Measurements from ENCODE around the gene RNH1. TPM values are rescaled to one million over a fixed set of nuclear protein-coding genes. Genes with fewer than 3 reads are reported as not detected.

Gene RNH1
- polyA plus RNA-seq, 1 of the 3 experiments (the other 2 are of a cell fraction), result 147 TPM

DNA sequence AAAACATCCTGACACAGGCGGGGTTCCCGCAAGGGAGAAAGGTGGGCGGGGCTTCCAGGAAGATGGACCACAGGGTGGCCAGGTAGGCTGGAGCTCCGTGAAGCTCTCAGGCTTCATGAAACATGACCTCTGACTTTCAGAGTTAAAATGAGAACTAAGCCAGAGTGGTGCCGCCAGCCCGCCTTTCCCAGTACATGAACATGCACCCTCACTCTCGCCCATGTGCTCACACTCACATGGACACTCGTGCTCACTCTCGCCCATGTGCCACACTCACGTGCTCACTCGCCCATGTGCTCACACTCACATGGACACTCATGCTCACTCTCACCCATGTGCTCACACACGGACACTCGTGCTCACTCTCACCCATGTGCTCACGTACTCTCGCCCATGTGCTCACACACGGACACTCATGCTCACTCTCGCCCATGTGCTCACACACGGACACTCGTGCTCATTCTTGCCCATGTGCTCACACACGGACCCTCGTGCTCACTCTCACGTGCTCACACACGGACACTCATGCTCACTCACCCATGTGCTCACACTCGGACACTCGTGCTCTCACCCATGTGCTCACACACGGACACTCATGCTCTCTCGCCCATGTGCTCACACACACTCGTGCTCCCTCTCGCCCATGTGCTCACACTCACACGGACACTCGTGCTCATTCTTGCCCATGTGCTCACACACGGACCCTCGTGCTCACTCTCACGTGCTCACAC is 10.0 kb downstream of the RNH1 start:
- no peaks in the 10 kb centered on the region for H3K27me3 ChIP-seq (ENCODE audit: insufficient read depth)
- peaks cover 16 to 72% of the 10 kb centered on the region in 2 experiments for H3K36me3 ChIP-seq (replicated peaks in 1 of 2; ENCODE audit: control insufficient read depth in 1 of 2, insufficient read depth in 2 of 2, low read length in 1 of 2)
- H3K4me1 ChIP-seq (ENCODE audit: control insufficient read depth in 1 of 2, insufficient read depth in 2 of 2, low read depth in 1 of 2, low read length in 1 of 2), result no peaks in the 10 kb centered on the region; a peak in 1 of 4 replicates
- no peaks in the 10 kb centered on the region for H3K9me2 ChIP-seq
- POLR2A ChIA-PET, result interaction anchor here (1.6 kb wide), 1 partner anchor 10 kb away, joined by 4 read pairs; the partner anchor contains the start of gene RNH1
- TF ChIP-seq MXI1 (IDR thresholded peaks at IDR 0.05; ENCODE audit: low read depth, low read length) (no peak), POLR2AphosphoS5 (IDR thresholded peaks at IDR 0.05; ENCODE audit: low read depth, low read length) (0 out of 2 replicates have a peak, but pooled peaks have one; percentile 5), EZH2phosphoT487 (IDR thresholded peaks at IDR 0.05; ENCODE audit: borderline replicate concordance, low read depth) (no peak), SMC3 (IDR thresholded peaks at IDR 0.05; ENCODE audit: low read depth, low read length) (no peak)
- TF ChIP-seq, protein P1, sequence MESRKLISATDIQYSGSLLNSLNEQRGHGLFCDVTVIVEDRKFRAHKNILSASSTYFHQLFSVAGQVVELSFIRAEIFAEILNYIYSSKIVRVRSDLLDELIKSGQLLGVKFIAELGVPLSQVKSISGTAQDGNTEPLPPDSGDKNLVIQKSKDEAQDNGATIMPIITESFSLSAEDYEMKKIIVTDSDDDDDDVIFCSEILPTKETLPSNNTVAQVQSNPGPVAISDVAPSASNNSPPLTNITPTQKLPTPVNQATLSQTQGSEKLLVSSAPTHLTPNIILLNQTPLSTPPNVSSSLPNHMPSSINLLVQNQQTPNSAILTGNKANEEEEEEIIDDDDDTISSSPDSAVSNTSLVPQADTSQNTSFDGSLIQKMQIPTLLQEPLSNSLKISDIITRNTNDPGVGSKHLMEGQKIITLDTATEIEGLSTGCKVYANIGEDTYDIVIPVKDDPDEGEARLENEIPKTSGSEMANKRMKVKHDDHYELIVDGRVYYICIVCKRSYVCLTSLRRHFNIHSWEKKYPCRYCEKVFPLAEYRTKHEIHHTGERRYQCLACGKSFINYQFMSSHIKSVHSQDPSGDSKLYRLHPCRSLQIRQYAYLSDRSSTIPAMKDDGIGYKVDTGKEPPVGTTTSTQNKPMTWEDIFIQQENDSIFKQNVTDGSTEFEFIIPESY (IDR thresholded peaks at IDR 0.05; ENCODE audit: borderline replicate concordance, low read depth), result no peak
- TF ChIP-seq, protein P2, sequence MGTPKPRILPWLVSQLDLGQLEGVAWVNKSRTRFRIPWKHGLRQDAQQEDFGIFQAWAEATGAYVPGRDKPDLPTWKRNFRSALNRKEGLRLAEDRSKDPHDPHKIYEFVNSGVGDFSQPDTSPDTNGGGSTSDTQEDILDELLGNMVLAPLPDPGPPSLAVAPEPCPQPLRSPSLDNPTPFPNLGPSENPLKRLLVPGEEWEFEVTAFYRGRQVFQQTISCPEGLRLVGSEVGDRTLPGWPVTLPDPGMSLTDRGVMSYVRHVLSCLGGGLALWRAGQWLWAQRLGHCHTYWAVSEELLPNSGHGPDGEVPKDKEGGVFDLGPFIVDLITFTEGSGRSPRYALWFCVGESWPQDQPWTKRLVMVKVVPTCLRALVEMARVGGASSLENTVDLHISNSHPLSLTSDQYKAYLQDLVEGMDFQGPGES (IDR thresholded peaks at IDR 0.05; ENCODE audit: low read depth, low read length), result no peak
- no peak overlapping the region for H3K4me3 ChIP-seq (ENCODE audit: low read depth in 2 of 2, low read length in 1 of 2)
- no peaks in the 10 kb centered on the region for H3K9me3 ChIP-seq
- WGBS (ENCODE audit: low lambda C conversion rate), result 96% methylated on average over 34 of the region's 34 CpGs
- DNase-seq, result peak; percentile 32
- CTCF ChIA-PET, result no interaction called here
- no peak overlapping the region for H3K27ac ChIP-seq (ENCODE audit: low read depth in 2 of 2, low read length in 1 of 2)
- H3F3A ChIP-seq (replicated peaks; ENCODE audit: insufficient read depth), result peaks cover 5% of the 10 kb centered on the region
- H3K9ac ChIP-seq, result no peak overlapping the region
- H3K4me2 ChIP-seq, result no peak overlapping the region
- H3K79me2 ChIP-seq (ENCODE audit: insufficient read depth), result peaks cover 5% of the 10 kb centered on the region; the same call in 1 of the 2 replicates
- no peak overlapping the region for H2AFZ ChIP-seq (ENCODE audit: low read depth)
- H4K20me1 ChIP-seq (ENCODE audit: insufficient read depth), result no peaks in the 10 kb centered on the region

DNA sequence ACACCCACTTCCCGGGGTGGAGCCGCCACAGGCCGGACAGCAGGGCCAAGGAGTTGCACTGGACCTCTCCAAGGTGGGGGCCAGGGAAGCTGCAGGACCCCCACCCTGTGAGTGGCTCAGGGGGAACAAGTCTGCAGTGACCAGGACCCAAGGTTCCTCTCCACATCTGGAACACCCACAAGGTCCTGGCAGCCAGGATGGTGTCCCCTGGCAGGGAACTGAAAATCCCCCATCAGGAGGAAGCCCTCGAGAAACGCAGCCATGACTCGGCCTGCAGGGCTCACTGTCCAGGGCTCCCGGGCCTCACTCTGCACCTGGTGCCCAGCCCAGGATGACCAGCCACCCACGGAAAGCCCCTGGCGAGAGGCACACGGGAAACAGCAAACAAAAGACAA is 11.5 kb downstream of the RNH1 start:
- no peak overlapping the region for H2AFZ ChIP-seq (ENCODE audit: low read depth)
- H4K20me1 ChIP-seq (ENCODE audit: insufficient read depth), result no peaks in the 10 kb centered on the region
- no peak overlapping the region for H3K4me3 ChIP-seq (ENCODE audit: low read depth in 2 of 2, low read length in 1 of 2)
- no peak overlapping the region for H3K9ac ChIP-seq
- H3F3A ChIP-seq (replicated peaks; ENCODE audit: insufficient read depth), result peaks cover 5% of the 10 kb centered on the region
- WGBS (ENCODE audit: low lambda C conversion rate), result 82% methylated on average over 7 of the region's 10 CpGs
- no peaks in the 10 kb centered on the region for H3K9me2 ChIP-seq
- TF ChIP-seq TAF1 (IDR thresholded peaks at IDR 0.05; ENCODE audit: borderline replicate concordance, low read depth, low read length) (no peak), EZH2phosphoT487 (IDR thresholded peaks at IDR 0.05; ENCODE audit: borderline replicate concordance, low read depth) (no peak)
- TF ChIP-seq, protein P3, sequence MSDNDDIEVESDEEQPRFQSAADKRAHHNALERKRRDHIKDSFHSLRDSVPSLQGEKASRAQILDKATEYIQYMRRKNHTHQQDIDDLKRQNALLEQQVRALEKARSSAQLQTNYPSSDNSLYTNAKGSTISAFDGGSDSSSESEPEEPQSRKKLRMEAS (IDR thresholded peaks at IDR 0.05; ENCODE audit: low read depth), result no peak
- no peaks in the 10 kb centered on the region; a peak in 1 of 4 replicates for H3K4me1 ChIP-seq (ENCODE audit: control insufficient read depth in 1 of 2, insufficient read depth in 2 of 2, low read depth in 1 of 2, low read length in 1 of 2)
- no peaks in the 10 kb centered on the region for H3K9me3 ChIP-seq
- CTCF ChIA-PET, result no interaction called here
- no peaks in the 10 kb centered on the region for H3K27me3 ChIP-seq (ENCODE audit: insufficient read depth)
- peaks cover 16 to 67% of the 10 kb centered on the region in 2 experiments for H3K36me3 ChIP-seq (replicated peaks in 1 of 2; ENCODE audit: control insufficient read depth in 1 of 2, insufficient read depth in 2 of 2, low read length in 1 of 2)
- POLR2A ChIA-PET, result no interaction called here
- 0 out of 2 replicates have a peak, but pooled peaks cover 3% of the 10 kb centered on the region for H3K79me2 ChIP-seq (ENCODE audit: insufficient read depth)
- no peak overlapping the region; a peak in 1 of 4 replicates for H3K27ac ChIP-seq (ENCODE audit: low read depth in 2 of 2, low read length in 1 of 2)
- DNase-seq, result no peak
- H3K4me2 ChIP-seq, result no peak overlapping the region

Measured in SK-N-SH (cell line).